Fibroblast of skin of back (primary cell): ENCODE results near the gene FGGY.
"Not testable (repeated sequence)": the region's sequence is repeated elsewhere in the genome, so short reads cannot be mapped to it uniquely, and the experiment has no call there.

Source experiments
- DNase-seq: peaks from one replicate; pipeline ENCODE4 v3.0.0-alpha.2; 2013

The FGGY gene

DNA sequence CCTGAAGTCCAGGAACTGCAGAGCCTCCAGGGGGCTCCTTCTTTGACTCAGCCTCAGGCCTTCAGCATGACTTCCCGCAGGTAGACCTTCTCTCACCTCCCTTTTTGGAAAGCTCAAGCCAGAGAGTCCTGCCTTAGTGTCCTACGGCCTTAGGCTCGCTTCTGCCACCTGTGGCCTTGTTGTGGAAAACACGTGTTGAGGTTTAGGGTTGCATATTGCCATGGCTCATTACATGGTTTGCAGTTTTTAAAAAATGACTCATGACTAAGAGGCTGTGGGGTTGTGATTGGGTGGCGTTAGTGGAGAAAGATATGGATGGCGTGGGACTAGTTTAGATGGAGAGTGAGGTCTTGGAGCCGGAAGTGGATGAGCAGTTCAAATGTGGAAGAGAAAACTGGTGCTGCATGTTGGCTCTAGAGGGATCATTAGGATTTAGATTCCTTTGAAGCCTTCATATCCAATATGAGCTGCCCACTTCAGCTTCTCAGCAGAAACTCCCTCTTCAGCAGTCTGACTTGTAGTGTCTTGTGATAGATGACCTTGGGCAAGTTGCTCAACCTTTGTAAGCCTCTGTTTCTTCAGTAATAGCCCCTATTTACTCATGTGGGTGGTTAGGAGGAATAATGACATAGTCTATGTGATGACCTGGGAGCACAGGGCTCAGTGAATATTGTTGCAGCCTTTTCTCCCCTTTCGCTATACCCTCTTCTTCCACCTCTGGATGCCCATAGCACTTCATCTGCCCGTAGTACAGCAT is 6.5 kb upstream of the FGGY start:
- peak; percentile 35 for DNase-seq

DNA sequence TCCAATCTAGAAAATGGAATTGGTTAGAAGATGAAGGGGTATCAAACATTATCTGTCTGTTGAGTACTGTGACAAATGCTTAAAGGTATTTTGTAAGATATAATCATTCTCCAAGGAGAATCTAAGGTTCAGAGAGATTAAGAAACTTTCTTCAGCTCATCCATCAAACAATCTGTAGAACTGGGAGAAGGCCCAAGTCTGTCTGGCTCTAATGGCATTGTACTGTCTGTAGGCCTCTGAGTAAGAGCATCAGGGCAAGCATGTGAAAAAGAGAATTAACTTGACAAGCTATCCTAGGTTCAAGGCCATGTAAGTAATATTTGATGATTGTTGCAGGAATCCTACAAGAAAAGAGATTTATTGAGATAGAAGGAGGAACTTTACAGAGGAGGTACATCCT is 5.3 kb upstream of the FGGY start:
- DNase-seq = no peak

DNA sequence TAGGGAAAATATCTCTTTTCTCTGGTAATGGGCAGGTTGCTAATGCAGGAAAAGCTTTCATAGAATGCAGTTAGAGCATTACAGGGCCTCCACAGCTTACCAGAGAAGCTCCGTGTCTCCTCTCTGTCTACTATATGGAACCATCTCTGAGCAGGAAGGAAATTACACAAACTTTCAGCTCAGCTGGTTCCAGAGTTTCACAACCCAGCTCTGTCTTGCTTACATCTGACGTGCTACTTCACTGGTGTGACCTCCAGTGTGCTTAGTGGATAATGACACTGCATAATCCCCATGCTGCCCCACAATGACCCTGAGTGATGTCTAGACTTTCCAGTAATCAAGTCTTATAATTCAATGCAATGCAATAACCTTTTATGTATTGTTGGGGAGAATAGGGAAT is 4.3 kb upstream of the FGGY start:
- DNase-seq = no peak

DNA sequence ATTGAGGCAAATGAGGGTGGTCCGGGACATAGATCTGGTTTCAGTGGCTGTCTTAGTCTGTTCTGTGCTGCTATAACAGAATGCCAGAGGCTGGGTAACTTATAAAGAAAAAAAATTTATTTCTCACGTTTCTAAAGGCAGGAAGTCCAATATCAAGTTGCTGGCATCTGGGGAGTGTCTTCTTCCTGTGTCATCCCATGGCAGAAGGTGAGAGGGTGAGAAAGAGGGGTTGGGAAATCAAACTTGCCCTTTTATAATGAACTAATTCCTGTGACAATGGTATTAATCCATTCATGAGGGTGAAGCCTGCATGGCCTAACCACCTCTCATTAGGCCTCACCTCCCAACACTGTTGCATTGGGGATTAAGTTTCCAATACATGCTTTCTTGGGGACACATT is 3.7 kb upstream of the FGGY start:
- no peak for DNase-seq

DNA sequence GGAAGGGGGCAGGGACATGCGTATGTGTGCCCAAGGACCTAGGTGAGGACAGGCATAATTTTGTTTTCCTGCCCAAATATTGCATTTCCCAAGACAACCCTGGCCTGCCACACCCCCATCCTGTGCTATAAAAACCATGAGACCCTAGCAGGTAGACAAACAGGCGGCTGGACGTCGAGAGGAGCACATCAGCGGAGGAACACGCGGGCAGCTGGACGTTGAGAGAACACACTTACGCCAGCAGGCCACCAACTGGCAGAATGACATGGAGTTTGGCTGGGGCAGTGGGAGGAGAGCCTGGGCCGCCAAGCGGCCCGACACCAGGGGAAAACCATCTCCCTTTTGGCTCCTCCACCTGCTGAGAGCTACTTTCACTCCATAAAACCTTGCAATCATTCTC is 3.0 kb upstream of the FGGY start:
- DNase-seq = no peak

DNA sequence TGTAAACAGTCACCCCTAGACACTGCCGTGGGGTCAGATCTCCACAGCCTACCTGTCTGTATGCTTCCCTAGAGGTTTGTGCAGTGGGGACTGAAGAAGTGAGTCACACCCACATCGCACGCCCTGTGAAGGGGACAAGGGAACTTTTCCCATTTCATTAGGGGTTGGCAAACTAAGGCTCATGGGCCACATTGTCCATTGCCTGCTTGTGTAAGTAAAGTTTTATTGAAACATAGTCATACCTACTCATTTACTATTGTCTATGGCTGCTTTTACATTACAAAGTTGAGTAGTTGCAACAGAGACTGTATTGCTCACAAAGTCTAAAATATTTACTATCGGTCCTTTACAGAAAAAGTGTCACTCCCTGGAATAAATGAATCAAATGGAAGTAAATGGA is 2.5 kb upstream of the FGGY start:
- DNase-seq = no peak

DNA sequence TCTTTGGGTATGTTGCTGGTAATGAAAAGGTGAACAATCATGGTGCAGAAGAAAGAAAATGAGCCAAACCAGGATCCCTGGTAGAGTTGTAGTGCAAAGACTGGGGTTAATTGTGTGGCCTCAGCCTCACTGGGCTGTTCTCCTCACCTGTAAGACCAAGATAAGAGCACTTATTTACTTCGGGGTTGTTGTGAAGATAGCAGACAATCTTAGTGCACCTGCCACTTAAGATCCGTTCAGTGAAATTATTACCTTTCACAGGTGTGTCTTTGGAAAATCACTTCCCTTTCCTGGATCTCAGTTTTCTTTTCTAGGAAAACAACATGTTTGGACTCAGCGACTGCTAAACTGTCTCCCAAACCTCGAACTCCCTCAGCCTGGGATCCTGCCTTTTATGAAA is 1.3 kb upstream of the FGGY start:
- DNase-seq = no peak

DNA sequence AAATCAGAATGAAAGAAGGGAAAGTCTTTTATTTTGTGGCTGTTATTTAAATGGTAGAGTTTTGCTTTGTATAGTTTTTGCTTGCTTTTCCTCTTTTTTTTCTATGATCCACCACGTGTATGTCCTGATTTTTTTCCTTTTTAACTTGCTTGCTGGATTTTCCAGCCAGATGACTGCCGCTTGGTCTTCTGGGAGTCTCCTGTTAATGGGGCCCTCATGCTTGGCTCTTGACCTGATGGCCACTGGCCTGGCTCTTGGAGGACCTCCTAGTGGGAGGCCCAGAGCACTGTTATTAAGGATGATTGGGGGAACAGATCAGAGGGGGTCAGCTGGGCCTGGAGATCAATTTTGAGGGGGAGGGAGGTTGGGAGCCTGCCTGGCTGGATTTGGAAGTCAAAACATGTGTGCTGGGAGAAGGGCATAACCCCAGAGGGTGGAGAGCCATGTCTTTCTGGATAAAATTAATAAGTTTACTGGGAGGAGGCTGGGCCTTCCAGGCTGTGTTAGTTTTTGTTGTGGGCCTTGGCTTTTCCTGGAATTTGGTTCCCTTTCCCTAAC is 1.2 kb downstream of the FGGY start:
- DNase-seq = no peak

DNA sequence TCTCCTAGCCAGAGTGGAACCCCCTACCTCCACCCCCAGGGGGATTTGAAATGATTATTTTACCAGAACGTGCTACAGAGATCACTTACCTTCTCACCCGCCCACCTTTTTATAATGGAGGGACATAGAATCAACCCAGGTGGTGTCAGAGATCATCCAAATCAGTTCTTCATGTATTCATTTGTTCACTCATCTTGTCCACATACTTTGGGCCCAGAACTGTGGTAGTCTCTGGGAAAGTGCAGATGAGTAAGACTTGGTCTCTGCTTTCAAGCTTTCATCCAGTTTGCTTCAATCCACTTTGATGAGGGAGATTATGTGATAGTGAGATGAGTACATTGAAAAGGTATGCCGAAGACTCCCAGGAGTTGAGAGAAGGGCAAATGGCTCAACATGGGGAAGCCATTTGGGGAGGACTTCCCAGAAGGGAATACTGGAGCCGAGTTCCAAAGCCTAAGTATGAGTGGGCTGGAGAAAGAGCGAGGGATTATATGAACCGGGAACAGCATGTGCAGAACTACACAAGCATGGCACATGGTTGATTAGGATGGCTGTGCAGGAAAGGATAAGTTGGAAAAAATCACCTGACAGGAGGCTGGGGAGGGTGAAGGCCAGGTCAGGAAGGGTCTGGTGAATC is 1.9 kb downstream of the FGGY start:
- DNase-seq = peak; percentile 25

DNA sequence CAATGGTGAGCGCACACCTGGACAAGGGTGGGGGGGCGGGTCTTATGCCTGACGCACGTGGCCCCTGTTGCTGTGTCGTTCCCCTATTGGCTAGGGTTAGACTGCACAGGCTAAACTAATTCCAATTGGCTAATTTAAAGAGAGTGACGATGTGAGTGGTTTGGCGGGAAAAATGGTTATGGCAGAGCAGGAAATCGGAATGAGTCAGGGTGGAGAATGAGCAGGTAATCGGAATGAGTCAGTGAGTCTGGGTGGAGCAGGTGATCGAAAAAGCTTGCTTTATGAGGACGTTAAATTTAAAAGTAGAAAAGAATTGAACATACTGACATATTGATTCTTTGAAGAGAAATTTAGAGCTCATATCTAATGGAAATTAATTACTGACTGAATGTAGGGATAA is 2.8 kb downstream of the FGGY start:
- not testable (repeated sequence) for DNase-seq

DNA sequence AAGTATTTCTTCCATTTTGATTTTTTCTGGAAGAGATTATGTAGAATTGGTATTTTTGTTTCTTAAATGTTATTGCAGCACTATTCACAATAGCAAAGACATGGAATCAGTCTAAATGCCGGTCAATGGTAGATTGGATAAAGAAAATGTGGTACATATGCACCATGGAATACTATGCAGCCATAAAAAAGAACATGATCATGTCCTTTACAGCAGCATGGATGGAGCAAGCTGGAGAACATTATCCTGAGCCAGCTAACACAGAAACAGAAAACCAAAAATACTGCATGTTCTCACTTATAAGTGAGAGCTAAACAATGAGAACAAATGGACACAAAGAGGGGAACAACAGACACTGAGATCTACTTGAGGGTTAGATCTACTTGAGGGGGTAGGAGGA is 5.4 kb downstream of the FGGY start:
- no peak for DNase-seq

DNA sequence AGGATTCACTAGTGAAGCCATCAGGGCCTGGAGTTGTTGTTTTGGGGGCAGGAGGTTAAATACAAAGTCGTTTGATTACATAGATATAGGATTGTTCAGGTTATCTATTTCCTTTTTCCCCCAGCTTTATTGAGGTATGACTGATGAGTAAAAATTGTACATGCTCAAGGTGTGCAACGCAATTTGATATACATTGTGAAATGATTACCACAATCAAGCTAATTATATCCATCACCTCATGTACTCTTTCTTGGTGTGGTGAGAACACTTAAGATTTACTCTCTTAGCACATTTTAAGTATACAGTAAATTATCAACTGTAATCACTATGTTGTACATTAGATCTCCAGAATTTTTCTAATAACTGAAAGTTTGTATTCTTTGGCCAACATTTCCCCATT is 6.0 kb downstream of the FGGY start:
- DNase-seq = no peak

DNA sequence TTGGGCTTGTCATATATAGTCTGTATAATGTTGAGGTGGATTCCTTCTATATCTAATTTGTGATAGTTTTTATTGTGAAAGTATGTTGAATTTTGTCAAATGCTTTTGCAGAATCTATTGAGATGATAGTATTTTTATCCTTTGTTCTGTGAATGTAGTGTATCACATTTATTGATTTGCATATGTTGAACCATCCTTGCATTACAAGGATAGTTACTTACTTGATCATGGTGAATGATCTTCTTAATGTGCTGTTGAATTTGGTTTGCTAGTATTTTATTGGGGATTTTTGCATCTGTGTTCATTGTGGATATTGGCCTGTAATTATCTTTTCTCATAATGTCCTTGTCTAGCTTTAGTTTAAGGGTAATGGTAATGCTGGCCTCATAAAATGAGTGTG is 8.3 kb downstream of the FGGY start:
- DNase-seq = no peak

DNA sequence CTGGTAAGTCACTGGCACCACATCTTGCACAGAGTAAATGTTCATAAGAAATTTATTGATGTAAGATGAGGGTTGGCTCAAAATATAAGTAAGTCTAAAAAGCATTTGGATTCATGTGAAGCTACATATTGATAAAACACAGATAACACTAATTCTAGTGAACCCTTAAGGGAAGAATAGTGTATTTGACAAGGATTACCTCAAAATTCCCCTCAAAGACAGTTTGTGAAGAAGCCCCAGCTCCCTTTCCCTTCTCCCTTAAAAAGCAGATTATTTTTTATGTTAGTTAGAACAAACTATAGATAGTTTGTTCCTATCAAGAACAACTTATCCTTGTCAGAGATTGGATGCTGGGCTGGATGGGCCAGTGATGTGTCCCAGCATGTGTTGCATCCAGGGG is 10.7 kb downstream of the FGGY start:
- no peak for DNase-seq

DNA sequence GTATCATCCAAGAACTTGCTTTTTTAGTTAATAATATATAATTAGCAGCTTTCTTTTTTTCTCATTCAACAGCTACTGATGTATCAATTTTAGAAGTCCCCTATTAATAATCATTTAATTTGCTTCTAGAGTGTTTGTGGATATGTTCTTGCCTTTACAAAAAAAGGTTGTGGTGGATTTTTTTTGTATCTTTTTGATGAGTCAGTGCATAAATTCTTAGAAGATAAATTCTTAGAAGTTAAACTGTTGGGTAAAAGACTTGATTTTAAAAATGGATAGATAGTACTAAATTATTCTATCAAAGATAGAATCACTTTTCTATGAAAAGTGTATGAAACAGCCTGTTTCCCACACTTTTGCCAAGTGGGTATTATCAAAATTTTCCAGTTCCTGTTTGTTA is 11.9 kb downstream of the FGGY start:
- no peak for DNase-seq

DNA sequence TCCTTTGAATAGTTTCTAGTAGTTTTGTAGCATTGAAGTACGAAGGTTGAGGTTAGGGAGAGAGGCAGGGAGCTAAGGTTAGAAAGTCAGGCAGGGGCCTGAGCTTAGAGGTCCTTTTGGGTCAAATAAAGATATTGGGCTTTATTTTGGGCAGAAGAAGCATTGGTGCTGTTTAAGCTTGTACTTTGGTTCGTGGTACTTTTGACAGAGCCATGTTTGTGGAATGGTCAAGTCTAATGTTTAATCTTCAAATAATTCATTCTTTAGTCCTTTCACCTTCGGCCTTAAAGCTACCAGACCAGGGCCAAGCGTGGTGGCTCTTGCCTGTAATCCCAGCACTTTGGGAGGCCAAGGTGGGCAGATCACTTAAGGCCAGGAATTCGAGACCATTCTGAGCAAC is 12.5 kb downstream of the FGGY start:
- no peak for DNase-seq

DNA sequence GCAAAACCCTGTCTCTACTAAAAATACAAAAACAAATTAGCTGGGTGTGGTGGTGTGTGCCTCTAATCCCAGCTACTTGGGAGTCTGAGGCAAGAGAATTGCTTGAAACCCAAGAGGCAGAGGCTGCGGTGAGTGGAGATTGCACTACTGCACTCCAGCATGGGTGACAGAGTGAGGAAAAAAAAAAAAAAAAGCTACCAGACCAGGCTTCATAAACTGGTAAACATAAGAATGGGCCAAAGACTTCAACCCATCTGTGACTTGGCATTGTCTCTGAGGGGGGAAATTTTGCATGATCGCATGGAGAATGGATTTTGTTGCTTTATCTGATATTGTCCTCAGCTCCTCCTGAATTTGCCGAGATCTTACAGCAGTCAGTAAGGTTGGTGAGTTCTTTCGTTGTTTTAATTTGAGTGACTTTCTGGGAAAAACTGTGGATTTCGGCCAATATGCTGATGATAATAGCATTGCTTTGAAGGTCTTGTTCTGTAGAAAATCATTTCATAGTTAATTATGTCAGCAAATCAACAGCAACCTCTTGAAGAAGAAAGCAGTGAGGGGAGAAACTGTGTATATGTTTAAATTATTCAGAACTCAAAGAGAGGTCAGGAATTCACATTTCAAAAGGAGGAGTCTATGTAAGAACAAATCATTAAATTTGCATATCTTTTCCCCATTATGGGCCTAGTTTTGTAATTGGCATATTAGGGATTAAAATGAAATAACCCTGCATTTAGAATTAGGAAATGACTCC is 13.1 kb downstream of the FGGY start:
- no peak for DNase-seq

DNA sequence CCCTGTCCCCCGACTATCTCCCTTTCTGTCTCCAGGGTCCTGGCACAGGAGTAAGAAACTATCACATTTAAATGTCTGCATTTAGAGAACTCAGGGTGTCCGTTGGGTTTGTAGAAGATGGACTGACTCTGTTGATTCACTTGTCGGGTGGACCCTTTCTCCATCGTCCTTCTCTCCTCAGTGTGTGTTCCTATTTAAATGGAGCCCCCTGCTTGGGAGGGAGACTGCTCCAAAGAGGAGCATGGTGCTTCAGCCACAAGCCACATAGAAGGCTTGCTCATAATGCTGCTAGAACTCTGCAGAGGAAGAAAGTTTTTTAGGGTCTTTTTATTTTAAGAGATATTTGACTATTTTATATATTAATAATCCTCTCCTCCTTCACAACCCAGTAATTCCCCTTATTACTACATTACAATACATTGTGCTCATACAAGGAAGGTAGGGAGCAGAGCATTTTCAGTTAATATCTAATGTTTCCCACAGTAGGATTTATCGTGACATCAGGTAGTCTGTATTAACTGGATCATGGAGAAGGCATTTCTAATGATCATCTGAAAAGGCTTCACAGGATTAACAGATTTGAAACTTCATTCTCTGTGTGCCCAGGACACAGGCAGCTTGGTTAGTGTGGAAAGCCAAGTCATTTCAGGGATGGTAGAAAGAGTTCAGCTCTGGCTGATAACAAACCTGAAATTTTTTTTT is 13.8 kb downstream of the FGGY start:
- DNase-seq = no peak

DNA sequence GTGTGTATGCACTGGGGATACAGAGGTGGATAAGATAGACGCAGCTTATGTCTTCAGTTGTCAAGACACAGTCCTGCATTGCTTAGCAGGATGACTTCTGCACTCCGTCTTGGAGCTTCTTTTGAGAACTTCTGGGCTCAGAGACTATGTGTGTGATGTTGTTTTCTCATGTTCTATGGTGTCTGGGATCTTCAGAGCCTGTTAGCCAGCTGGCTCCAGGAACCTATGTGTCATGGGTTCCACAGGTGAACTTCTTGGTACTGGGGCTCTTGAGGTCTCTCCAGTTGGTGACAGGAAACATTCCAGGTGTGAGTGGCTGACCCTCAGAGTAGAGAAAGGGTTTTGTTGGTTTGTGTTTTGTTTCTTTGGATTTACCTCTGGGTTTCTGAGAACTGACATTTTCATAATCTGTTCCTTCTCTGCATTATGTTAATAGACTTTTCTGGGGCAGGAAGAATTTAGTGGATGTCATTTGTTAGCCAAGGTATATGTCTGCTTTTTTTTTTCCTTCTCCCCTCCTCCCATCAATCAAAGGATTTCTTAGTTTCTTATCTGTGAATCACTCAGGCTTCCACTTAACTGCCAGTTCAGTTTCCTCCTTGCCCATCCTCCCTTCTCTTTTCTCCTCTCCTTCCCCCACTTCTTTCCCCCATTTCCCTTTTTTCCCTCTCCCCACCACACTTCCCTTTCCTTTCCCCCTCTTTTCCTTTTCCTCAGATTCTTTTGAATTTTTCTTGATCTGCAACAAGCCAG is 18.1 kb downstream of the FGGY start:
- no peak for DNase-seq

DNA sequence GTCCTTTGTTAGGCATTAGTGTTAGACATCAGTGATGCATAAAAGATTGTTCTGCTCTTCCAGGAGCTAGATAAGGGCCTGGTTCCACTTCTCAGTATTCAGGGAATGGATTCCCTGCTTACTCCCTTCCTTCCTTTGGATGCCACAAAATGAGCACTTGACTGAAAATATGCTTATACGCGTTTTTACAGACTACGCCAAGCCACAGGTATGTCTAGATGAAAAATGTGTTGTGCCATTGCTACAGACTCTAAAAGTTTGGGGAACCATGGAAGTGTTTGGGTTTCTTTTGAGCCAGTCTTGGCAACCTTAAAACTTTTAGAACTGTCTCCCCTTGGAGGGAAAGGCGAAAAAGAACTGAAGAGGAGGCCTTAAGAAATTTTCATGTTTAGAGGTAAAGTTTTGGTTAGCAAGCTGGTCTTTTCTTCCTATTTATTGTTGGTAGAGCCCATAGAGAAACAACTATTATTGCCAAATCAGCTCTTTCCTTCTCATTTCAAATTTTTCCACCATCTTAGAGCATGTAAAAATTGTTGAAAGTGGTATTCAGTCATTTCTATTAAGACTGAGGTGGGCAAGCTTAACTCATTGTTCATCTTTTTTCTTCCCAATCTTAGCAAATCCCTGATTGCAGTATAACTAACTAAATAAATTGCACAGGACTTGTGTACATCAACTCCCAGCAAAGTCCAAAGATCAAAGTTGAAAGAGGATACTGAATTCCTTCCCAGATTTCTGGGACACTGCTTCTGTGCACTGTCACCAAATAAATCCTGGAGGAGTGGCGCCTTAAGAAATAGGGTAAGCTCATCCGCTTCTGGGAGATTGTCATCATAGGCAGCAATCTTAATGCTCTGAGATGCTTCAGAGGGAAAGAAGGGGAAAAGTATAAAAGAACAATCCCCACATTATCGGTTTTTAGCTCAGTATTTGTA is 18.9 kb downstream of the FGGY start:
- DNase-seq = no peak

DNA sequence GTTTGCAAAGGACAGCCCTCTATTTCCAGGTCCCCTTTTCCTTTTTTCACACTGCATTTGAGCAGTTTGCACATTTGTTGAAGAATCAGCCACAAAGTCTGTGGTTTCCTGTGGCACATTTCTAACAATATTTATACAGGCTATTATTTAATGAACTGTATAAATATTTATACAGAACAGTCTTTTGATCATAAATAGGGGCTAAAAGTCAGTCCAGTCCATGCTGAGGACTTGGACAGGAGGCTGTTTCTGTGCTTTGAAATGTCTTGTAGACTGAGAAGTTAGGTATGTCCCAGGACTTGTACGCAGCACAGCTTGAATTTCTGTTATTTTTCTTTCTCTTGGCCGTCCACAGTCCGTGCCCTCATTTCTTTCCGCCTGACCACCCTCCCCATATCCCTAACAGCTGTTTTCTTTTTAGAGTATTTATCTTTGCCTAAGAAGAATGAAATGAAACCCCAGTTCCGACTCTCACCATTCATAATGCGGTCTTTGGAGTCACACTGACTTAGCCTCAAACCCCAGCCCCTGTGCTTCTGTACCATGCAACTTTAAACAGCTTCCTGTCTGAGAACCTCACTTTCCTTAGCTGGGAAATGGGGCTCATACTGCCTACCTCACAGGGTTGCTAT is 19.7 kb downstream of the FGGY start:
- peak; percentile 53 for DNase-seq
